GM04504 (cell line): ENCODE data around the gene PAPOLA.

Experiments
- DNase-seq: peaks from one replicate; pipeline ENCODE4 v3.0.0-alpha.2; 2012; ENCODE audit warnings: low read depth

Gene PAPOLA

GRCh38 chr14:96586056-96586455, 83.9 kb downstream of the PAPOLA start:
- no peak for DNase-seq

DNA sequence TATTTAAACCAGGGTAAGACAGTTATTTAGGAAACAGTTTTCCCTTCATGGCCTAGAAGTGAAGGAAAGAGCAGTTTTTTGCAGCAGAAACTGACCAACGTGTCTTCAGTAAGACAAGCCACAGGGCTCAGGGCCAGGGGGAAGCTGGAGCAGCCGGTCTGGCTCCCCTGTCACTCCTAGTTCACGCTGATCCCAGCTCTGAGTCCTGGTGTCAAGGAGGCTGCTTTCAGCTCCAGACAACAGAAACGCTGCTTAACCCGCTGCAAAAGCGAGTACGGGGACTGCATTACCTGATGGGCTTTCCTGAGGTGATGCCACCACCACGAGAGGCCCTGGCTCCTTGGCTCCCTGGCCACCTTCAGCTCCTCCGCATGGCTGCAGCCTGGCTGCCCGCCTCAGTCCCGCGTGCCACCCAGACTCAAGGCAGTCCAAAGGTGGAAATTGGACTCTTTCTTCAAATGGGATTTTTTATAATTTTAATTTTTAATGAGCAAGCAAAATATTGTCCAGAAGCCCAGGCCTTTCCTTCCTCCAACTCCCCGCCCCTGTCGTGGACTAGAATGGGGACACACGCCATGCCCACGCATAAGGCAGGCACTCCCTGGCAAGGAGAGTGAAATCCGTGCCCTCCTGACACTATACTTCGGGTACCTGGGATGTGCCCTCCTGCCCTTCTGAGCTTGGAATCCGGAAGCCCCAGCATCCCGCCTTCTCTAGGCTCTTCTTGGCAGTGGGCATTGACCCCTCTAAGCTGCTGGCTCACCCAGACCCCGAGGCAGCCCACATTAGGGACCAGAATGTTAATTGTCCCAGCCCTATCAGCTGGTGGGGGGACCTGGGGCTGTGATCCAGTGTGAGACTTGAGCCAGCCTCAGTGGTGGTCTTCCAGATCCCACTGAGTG, 85.0 kb downstream of the PAPOLA start:
- no peak for DNase-seq

GRCh38 chr14:96587823-96588385, 85.7 kb downstream of the PAPOLA start:
- DNase-seq = no peak

DNA sequence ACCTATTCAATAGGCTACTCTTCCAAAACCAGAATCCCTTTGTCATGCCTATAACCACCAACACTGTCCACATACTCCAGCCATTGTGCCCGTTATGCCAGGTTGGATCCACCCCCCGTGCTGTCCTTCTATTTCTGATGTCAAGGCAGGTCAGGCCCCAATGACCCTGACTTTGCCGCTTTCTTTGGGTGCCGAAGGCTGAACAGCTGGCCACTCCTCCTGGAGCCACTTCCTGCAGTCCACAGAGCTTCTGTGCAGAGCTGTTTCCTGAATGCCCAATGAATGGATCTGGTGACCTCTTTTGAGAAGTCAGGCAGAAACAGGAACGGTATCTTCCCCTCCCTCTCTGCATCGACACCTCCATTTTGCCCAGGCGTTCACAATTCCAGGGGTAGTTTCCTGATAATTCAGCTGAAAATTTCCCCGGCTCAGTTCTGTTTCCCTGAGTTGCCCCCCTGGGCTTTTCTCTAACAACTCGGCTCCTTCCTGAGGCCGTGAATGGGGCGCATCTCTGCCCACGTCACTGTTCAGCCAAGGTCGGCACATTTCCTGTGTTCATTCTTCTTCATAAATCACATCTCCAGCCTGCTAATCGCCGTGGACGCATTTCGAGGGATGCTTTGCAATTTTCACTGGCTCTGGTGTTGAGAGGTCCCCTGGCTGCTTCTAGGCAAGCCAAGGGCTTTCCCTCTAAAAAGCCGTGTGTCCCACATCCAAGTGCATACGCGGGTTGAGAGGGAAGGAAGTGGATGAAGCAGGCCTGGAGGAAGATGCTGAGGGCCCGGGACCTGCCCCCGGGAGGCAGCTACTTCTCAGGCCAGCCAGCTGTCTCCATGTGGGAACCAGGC, 86.5 kb downstream of the PAPOLA start:
- no peak for DNase-seq

DNA sequence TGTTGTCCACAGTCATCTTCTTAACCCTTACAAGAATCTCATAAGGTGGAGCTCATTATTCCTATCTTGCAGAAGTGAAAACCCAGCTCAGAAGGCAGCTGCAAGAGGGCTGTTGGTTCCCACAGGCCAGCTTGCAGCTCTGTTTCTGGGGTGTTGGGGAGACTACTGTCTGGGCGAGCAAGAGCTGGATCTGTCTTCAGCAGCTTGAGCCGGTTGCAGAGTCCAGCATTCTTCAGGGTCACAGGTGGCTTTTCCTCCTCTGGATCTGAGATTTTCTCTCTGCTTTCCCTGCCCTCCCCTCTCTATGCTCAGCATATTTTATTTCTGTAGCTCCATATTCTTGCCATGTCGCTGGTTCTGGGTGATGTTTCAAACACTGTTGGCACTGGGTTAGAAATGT, 87.4 kb downstream of the PAPOLA start:
- DNase-seq = no peak

DNA sequence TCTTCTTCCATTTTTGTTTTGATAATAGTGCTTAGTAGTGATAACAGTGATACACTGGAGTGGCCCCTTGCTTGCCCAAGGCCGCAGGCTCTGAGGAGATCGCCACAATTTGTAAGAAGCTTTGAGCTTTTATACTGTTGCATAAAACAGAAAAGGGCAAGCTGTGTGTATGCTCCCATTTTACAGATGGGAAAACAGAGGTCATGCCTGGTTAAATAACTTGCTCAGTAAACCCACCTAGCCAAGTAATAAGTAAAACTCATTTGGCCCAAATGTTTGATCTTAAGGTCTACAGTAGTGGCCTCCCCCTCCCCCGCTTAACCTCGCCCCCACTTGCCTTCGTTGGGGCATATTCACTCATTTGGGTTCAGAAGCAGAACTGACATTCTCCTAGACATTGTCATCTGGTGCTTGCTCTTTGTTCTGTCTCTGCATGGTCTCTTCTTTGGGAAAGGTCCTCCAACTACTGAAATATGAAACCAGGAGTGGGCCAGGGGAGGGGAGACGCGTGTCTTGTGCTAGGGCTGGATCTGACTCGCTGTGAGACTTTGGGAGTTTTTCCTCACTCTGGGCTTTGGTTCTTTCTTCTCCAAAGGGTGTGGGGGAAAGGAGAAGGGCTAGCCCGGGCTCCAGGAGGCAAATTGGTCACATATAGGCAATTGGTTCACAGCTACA, 88.1 kb downstream of the PAPOLA start:
- DNase-seq = no peak

DNA sequence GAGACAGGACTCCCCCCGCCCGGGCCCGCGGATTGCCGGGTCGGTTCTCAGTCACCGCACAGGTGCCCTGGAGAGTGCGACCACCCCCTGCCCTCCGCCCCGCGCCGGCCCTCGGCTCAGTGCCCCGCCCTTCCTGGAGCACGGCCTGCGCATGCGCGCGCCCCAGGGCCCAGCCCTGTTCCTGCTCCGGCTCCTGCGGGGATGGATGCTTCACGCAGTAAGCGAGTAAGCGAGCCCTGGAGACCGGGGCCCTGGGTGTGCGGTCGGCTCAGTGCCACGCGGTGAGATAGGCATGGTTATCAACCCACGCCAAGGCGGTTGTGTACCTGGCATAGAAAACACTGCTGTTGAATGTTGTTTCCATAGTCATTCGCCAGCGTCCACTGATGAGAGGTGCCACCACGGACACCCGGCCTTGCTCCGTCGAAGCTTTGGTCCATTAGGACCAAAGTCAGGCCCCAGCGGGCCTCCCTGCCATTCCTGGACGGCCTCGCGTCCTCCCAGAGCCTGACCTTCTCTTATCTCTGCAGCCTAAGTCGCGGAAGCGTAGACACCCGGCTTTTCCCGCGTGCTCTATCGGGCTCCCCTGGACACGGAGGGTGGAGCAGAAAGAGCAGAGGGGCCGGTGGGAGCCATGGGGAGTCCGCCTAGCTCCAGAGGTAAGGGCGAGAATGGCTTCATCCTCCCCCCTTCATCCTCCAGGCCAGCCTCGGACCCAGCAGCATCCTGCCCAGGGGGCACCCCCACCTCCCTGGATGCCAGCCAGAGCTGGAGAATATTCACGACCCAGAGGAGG, 90.6 kb downstream of the PAPOLA start:
- DNase-seq = peak; percentile 12

- no peak for DNase-seq
Measured at GRCh38 chr14:96594961-96595360, 92.8 kb downstream of the PAPOLA start.

- DNase-seq = no peak
Measured at GRCh38 chr14:96597680-96598079, 95.5 kb downstream of the PAPOLA start.

DNA sequence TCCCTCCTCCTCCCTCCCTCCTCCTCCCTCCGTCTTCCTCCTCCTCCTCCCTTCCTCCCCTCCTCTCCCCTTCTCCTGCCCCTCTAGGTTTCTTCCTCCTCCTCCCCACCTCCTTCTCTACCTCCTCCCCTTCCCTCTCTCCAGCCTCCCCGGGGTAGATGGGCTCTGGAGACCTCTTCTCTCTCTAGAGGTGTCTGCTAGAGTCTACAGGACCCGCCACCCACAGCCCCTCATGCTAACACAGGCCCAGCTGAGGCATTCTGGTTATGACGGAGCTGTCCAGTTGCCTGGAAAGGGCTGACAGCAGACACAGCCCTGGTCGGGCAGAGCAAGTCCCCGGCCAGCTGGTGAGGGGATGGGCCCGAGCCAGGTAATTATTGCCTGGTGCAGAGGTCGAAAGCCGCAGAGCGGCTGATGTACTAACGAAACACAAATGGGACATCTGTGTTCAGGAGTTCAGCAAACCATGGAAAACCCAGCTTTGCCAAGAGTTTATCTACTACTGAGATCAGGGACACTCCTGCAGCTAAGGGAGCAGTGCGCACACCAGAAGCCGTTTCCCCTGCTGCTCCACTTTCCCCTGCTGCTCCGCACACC, 96.2 kb downstream of the PAPOLA start:
- DNase-seq = no peak

- DNase-seq = no peak
Measured at GRCh38 chr14:96599076-96599475, 96.9 kb downstream of the PAPOLA start.

- no peak for DNase-seq
Measured at GRCh38 chr14:96602186-96602585, 100.0 kb downstream of the PAPOLA start.

DNA sequence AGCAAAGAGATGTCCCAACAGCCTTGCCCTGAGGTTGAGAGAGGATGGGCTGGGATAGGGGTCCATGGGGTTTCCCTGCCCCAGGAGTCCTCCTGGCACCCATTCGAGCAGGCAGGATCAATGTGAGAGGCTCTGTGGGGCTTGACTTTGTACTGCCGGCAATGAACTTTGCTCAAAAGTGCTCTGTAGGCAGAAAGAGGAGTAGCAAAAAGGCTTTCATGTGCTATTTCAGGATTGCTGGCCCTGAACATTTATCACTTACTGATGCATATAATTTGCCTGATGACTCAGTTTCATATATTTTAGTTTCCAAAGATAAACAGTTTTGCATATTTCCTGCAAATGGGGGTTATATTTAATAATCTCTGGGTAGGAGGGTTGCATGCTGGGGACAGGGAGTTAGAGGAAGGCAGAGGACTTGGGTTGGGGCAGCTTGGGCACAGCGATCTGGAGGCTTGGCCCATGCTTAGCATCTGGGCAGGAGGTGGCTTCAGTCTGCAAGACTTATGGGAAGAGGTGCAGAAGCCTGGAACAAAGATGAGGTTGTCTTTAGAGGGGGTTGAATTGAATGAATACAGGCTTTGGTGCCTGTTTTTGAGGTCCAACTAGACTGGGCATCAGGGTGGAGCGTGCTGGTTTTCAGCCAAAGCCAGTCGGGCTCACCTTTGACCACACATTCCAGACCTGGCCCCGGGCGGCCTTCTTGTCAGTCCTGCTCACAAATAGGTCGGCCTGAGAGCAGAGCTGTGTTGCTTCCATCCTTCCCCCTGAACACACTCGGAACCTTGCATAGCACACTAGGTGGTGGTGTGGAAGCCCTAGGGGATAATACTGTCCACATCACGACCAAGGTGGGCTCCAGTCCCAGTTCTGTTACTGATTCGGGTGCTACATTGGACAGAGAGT, 101.4 kb downstream of the PAPOLA start:
- DNase-seq = no peak

DNA sequence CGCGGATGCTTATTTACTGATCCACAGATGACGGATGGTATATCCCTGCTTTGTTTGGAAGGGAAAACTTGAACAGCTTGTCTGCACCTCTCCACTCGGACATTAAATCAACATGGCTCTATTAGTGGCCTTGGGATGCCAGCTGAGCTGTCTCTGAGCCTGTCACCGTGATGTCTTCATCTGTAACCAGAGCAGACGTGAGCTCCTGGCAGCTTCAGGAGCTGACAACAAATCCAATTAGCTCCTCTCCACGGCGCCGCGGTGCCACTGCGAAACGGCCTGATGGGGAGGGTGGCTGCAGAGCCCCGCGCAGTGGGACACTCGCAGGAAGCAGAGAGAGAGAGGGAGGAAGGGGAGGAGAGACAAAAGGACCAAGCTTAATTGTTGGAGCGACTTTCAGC, 112.3 kb downstream of the PAPOLA start:
- no peak for DNase-seq

GRCh38 chr14:96616161-96616721, 114.1 kb downstream of the PAPOLA start:
- DNase-seq = no peak
